H1 (cell line): ENCODE measurements around the gene DMBX1. TPM values are rescaled to one million over a fixed set of nuclear protein-coding genes. Genes with fewer than 3 reads are reported as not detected.

ENCODE experiments used
- BRCA1 ChIP-seq: IDR thresholded peaks from 2 replicates; pipeline ENCODE4 v1.6.1; 2012; ENCODE audit warnings: low read depth, low read length, improper control_type of control experiment
- CBX5 ChIP-seq: fragments of 300-800, 300-1000 bp; sonication (generic); IDR thresholded peaks from 2 replicates; pipeline ENCODE4 v1.7.1; 2016; ENCODE audit warnings: antibody characterized with exemption, low read length, low read depth
- CHD1 ChIP-seq: IDR thresholded peaks from 2 replicates; pipeline ENCODE4 v1.6.1; 2012; ENCODE audit warnings: low read depth, low read length, improper control_type of control experiment
- KDM4A ChIP-seq: IDR thresholded peaks from one replicate; pipeline ENCODE4 v1.7.1; 2012; ENCODE audit warnings: low read depth, mild to moderate bottlenecking, moderate library complexity, low read length, inconsistent platforms; ENCODE audit not compliant: severe bottlenecking
- NRF1 ChIP-seq: IDR thresholded peaks from 2 replicates; pipeline ENCODE4 v1.6.1; 2011; ENCODE audit warnings: mild to moderate bottlenecking, low read depth, low read length, improper control_type of control experiment
- RAD21 ChIP-seq, 2 experiments: IDR thresholded peaks in 1 of 2; conservative IDR thresholded peaks in 1 of 2; 2 replicates each; pipeline ENCODE4 v1.6.1; 2011; ENCODE audit warnings: low read depth in 2 of 2, low read length in 2 of 2, improper control_type of control experiment in 1 of 2, inconsistent platforms in 1 of 2, mild to moderate bottlenecking in 1 of 2, moderate library complexity in 1 of 2
- SUZ12 ChIP-seq: fragments of 200-600 bp; sonication (generic); IDR thresholded peaks from 2 replicates; pipeline ENCODE4 v1.6.1; 2012; ENCODE audit warnings: mild to moderate bottlenecking, inconsistent platforms, low read length, moderate library complexity, mixed read lengths
- polyA plus RNA-seq, 7 experiments: library from polyadenylated mRNA; depleted of rRNA in 3 of 7; stranded (reverse) in 5 of 7; unstranded in 2 of 7; fragments of >200 nt in 5 of 7; fragments of 200-250 nt in 2 of 7; gene quantifications; 1 replicate in 5 of 7; 2 replicates in 1 of 7; 4 replicates in 1 of 7; pipeline versions ENCODE4 v1.2.1 to v1.2.3, GENCODE V29; 2011 to 2013; ENCODE audit warnings: missing spikeins in 2 of 7, mixed read lengths in 2 of 7
- total RNA-seq: library from RNA; stranded (reverse); fragmentation: NEBNext Ultra II Directional; extraction: Animal tissue kit (Norgen Biotek cat#: 25700); gene quantifications from 2 replicates; pipeline ENCODE4 v1.2.1, GENCODE V29; 2021
- TF ChIP-seq, protein P1 (sequence below): fragments of 300-600 bp; sonication (generic); IDR thresholded peaks from 2 replicates; pipeline ENCODE4 v1.7.1; 2012; ENCODE audit warnings: low read length, moderate library complexity, mild to moderate bottlenecking, inconsistent platforms; ENCODE audit not compliant: insufficient replicate concordance
- TF ChIP-seq, protein P2 (sequence below): IDR thresholded peaks from 2 replicates; pipeline ENCODE4 v1.6.1; 2012; ENCODE audit warnings: inconsistent platforms

The DMBX1 gene
- total and polyA plus RNA-seq, 2 of the 8 experiments (the other 6 are each of a cell fraction or from before 2014, with no cell fraction given), result 0.23 to 0.30 TPM

DNA sequence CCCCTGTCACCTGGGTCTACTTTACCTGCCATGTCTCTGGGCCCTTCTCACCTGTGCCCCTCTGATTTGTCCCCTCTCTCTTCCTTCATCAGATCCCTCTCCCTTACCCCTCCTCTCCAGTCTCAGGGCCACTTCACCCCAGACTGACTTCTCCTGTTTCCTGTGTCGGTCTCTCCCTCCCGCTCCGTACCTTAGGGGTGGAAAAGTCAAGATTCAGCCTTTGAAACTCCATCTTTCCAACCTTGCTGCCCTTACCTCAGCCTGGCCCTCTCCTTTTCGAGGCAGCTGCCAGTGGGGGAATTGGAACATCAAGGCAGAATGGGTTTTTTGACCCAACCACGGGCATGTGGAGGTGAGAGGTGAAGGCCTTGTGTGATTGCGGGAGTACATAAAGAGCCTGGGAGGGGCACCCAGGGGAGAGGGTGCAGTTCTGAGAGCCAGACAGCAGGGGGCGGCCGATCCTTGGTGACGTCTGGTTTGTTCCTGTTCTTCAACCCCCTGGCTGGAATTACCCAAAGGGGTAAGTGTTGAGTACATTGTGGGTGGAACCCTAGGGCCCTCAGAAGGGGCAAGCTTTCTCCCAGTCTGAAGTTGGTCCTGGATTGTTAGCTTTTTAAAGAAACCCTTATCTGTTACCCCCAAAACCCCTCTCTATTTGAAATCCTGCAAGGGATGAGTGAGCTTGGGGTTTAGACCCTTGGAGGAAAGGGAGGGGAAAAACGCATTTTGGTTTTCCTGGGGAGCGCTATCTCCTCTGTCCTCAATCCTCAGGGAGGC, 12.3 kb upstream of the DMBX1 start (continued):
- TF ChIP-seq, protein P1, sequence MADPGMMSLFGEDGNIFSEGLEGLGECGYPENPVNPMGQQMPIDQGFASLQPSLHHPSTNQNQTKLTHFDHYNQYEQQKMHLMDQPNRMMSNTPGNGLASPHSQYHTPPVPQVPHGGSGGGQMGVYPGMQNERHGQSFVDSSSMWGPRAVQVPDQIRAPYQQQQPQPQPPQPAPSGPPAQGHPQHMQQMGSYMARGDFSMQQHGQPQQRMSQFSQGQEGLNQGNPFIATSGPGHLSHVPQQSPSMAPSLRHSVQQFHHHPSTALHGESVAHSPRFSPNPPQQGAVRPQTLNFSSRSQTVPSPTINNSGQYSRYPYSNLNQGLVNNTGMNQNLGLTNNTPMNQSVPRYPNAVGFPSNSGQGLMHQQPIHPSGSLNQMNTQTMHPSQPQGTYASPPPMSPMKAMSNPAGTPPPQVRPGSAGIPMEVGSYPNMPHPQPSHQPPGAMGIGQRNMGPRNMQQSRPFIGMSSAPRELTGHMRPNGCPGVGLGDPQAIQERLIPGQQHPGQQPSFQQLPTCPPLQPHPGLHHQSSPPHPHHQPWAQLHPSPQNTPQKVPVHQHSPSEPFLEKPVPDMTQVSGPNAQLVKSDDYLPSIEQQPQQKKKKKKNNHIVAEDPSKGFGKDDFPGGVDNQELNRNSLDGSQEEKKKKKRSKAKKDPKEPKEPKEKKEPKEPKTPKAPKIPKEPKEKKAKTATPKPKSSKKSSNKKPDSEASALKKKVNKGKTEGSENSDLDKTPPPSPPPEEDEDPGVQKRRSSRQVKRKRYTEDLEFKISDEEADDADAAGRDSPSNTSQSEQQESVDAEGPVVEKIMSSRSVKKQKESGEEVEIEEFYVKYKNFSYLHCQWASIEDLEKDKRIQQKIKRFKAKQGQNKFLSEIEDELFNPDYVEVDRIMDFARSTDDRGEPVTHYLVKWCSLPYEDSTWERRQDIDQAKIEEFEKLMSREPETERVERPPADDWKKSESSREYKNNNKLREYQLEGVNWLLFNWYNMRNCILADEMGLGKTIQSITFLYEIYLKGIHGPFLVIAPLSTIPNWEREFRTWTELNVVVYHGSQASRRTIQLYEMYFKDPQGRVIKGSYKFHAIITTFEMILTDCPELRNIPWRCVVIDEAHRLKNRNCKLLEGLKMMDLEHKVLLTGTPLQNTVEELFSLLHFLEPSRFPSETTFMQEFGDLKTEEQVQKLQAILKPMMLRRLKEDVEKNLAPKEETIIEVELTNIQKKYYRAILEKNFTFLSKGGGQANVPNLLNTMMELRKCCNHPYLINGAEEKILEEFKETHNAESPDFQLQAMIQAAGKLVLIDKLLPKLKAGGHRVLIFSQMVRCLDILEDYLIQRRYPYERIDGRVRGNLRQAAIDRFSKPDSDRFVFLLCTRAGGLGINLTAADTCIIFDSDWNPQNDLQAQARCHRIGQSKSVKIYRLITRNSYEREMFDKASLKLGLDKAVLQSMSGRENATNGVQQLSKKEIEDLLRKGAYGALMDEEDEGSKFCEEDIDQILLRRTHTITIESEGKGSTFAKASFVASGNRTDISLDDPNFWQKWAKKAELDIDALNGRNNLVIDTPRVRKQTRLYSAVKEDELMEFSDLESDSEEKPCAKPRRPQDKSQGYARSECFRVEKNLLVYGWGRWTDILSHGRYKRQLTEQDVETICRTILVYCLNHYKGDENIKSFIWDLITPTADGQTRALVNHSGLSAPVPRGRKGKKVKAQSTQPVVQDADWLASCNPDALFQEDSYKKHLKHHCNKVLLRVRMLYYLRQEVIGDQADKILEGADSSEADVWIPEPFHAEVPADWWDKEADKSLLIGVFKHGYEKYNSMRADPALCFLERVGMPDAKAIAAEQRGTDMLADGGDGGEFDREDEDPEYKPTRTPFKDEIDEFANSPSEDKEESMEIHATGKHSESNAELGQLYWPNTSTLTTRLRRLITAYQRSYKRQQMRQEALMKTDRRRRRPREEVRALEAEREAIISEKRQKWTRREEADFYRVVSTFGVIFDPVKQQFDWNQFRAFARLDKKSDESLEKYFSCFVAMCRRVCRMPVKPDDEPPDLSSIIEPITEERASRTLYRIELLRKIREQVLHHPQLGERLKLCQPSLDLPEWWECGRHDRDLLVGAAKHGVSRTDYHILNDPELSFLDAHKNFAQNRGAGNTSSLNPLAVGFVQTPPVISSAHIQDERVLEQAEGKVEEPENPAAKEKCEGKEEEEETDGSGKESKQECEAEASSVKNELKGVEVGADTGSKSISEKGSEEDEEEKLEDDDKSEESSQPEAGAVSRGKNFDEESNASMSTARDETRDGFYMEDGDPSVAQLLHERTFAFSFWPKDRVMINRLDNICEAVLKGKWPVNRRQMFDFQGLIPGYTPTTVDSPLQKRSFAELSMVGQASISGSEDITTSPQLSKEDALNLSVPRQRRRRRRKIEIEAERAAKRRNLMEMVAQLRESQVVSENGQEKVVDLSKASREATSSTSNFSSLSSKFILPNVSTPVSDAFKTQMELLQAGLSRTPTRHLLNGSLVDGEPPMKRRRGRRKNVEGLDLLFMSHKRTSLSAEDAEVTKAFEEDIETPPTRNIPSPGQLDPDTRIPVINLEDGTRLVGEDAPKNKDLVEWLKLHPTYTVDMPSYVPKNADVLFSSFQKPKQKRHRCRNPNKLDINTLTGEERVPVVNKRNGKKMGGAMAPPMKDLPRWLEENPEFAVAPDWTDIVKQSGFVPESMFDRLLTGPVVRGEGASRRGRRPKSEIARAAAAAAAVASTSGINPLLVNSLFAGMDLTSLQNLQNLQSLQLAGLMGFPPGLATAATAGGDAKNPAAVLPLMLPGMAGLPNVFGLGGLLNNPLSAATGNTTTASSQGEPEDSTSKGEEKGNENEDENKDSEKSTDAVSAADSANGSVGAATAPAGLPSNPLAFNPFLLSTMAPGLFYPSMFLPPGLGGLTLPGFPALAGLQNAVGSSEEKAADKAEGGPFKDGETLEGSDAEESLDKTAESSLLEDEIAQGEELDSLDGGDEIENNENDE, result no peak
- TF ChIP-seq CHD1 (no peak), RAD21 (IDR thresholded peaks at IDR 0.05 in 1 of 2, conservative IDR thresholded peaks at IDR 0.05 in 1 of 2; ENCODE audit: low read depth in 2 of 2, low read length in 2 of 2) (peak; percentile 83 to 87), CBX5 (no peak), KDM4A (no peak), BRCA1 (no peak), NRF1 (no peak), SUZ12 (no peak)
- TF ChIP-seq, protein P2, sequence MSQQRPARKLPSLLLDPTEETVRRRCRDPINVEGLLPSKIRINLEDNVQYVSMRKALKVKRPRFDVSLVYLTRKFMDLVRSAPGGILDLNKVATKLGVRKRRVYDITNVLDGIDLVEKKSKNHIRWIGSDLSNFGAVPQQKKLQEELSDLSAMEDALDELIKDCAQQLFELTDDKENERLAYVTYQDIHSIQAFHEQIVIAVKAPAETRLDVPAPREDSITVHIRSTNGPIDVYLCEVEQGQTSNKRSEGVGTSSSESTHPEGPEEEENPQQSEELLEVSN, result no peak
